H9 (cell line): ENCODE results near the gene MFSD1. TPM values are rescaled to one million over a fixed set of nuclear protein-coding genes. Genes with fewer than 3 reads are reported as not detected.

Experiments
- DNase-seq: peaks from one replicate; pipeline ENCODE4 v3.0.0-alpha.2; 2017
- H2AFZ ChIP-seq: one replicate; pipeline ENCODE4 v1.6.1; 2013; ENCODE audit warnings: mild to moderate bottlenecking, low read length, control low read depth, moderate library complexity
- H2AK5ac ChIP-seq: 2 replicates; pipeline ENCODE4 v1.6.1; 2013; ENCODE audit warnings: low read length, control low read depth, mixed read lengths; ENCODE audit not compliant: insufficient read length
- H2BK120ac ChIP-seq: one replicate; pipeline ENCODE4 v1.6.1; 2013; ENCODE audit warnings: low read depth, mild to moderate bottlenecking, low read length, control low read depth, inconsistent platforms; ENCODE audit not compliant: poor library complexity, severe bottlenecking
- H2BK12ac ChIP-seq: 2 replicates; pipeline ENCODE4 v1.6.1; 2013; ENCODE audit warnings: low read length, control low read depth, mixed read lengths, low read depth; ENCODE audit not compliant: insufficient read length
- H2BK15ac ChIP-seq: 2 replicates; pipeline ENCODE4 v1.6.1; 2013; ENCODE audit warnings: low read depth, low read length, control low read depth
- H2BK20ac ChIP-seq: one replicate; pipeline ENCODE4 v1.6.1; 2013; ENCODE audit warnings: low read depth, mild to moderate bottlenecking, low read length, control low read depth, inconsistent platforms; ENCODE audit not compliant: poor library complexity, severe bottlenecking
- H2BK5ac ChIP-seq: 2 replicates; pipeline ENCODE4 v1.6.1; 2013; ENCODE audit warnings: low read length, control low read depth, mixed read lengths; ENCODE audit not compliant: insufficient read length
- H3K14ac ChIP-seq: 2 replicates; pipeline ENCODE4 v1.6.1; 2013; ENCODE audit warnings: low read length, control low read depth; ENCODE audit not compliant: insufficient read depth
- H3K18ac ChIP-seq: 2 replicates; pipeline ENCODE4 v1.6.1; 2013; ENCODE audit warnings: low read depth, mild to moderate bottlenecking, mixed read lengths, low read length, control low read depth; ENCODE audit not compliant: insufficient read length
- H3K23ac ChIP-seq: 2 replicates; pipeline ENCODE4 v1.6.1; 2013; ENCODE audit warnings: low read length, control low read depth, mixed read lengths, low read depth; ENCODE audit not compliant: insufficient read length
- H3K23me2 ChIP-seq: 2 replicates; pipeline ENCODE4 v1.6.1; 2013; ENCODE audit warnings: low read depth, mild to moderate bottlenecking, mixed read lengths, low read length, control low read depth; ENCODE audit not compliant: insufficient read length, poor library complexity, severe bottlenecking
- H3K27ac ChIP-seq: 2 replicates; pipeline ENCODE4 v1.5.1; 2013; ENCODE audit warnings: low read length, control low read depth, mixed read lengths, low read depth; ENCODE audit not compliant: insufficient read length
- H3K27me3 ChIP-seq: 2 replicates; pipeline ENCODE4 v1.6.1; 2013; ENCODE audit warnings: low read length, control low read depth, inconsistent platforms; ENCODE audit not compliant: insufficient read depth
- H3K4ac ChIP-seq: 2 replicates; pipeline ENCODE4 v1.6.1; 2013; ENCODE audit warnings: low read depth, mild to moderate bottlenecking, control low read depth, inconsistent platforms, low read length, moderate library complexity
- H3K4me1 ChIP-seq: 2 replicates; pipeline ENCODE4 v1.6.1; 2013; ENCODE audit warnings: low read length, control low read depth, inconsistent platforms; ENCODE audit not compliant: insufficient read depth
- H3K4me2 ChIP-seq: 2 replicates; pipeline ENCODE4 v1.6.1; 2013; ENCODE audit warnings: low read length, control low read depth, mixed read lengths; ENCODE audit not compliant: insufficient read length, insufficient read depth
- H3K56ac ChIP-seq: 2 replicates; pipeline ENCODE4 v1.6.1; 2013; ENCODE audit warnings: low read depth, mild to moderate bottlenecking, mixed read lengths, low read length, control low read depth; ENCODE audit not compliant: insufficient read length
- H3K79me1 ChIP-seq: 2 replicates; pipeline ENCODE4 v1.6.1; 2013; ENCODE audit warnings: low read depth, mild to moderate bottlenecking, moderate library complexity, low read length, control low read depth, inconsistent platforms; ENCODE audit not compliant: insufficient read depth, poor library complexity, severe bottlenecking
- H3K79me2 ChIP-seq: 2 replicates; pipeline ENCODE4 v1.6.1; 2013; ENCODE audit warnings: low read length, control low read depth, inconsistent platforms; ENCODE audit not compliant: insufficient read depth
- H3K9ac ChIP-seq: 2 replicates; pipeline ENCODE4 v1.6.1; 2013; ENCODE audit warnings: low read length, control low read depth, mixed read lengths; ENCODE audit not compliant: insufficient read length; ENCODE audit errors: extremely low read depth
- H3K9me3 ChIP-seq: one replicate; pipeline ENCODE4 v1.6.1; 2013; ENCODE audit warnings: low read depth, low read length, inconsistent platforms; ENCODE audit not compliant: control insufficient read depth
- H3T11ph ChIP-seq: one replicate; pipeline ENCODE4 v1.6.1; 2013; ENCODE audit warnings: mild to moderate bottlenecking, low read length, control low read depth, inconsistent platforms
- H4K20me1 ChIP-seq: one replicate; pipeline ENCODE4 v1.6.1; 2013; ENCODE audit not compliant: control insufficient read depth, insufficient read length, insufficient read depth
- H4K5ac ChIP-seq: 2 replicates; pipeline ENCODE4 v1.6.1; 2013; ENCODE audit warnings: low read depth, mild to moderate bottlenecking, mixed read lengths, low read length, control low read depth; ENCODE audit not compliant: insufficient read length
- H4K8ac ChIP-seq: replicated peaks from 2 replicates; pipeline ENCODE4 v1.6.1; 2013; ENCODE audit warnings: low read length, control low read depth, mixed read lengths, low read depth; ENCODE audit not compliant: insufficient read length
- H4K91ac ChIP-seq: 2 replicates; pipeline ENCODE4 v1.6.1; 2013; ENCODE audit warnings: low read depth, mild to moderate bottlenecking, moderate library complexity, mixed read lengths, low read length, control low read depth; ENCODE audit not compliant: insufficient read length
- H3K27ac Mint-ChIP-seq, 3 experiments: 2 replicates in 2 of 3; 3 replicates in 1 of 3; pipeline ENCODE4 v1.8.0; 2020 to 2021; ENCODE audit warnings: mixed read lengths in 3 of 3, mild to moderate bottlenecking in 1 of 3, moderate library complexity in 1 of 3
- H3K27me3 Mint-ChIP-seq: 2 replicates; pipeline ENCODE4 v1.8.0; 2021; ENCODE audit warnings: low read depth, mild to moderate bottlenecking, moderate library complexity, mixed read lengths
- H3K36me3 Mint-ChIP-seq, 3 experiments: 2 replicates in 2 of 3; 3 replicates in 1 of 3; pipeline ENCODE4 v1.8.0; 2020 to 2021; ENCODE audit warnings: low read depth in 3 of 3, mixed read lengths in 3 of 3; ENCODE audit not compliant: insufficient read depth in 1 of 3
- H3K4me1 Mint-ChIP-seq, 2 experiments: 2 replicates each; pipeline ENCODE4 v1.8.0; 2020; ENCODE audit warnings: mixed read lengths in 2 of 2
- H3K4me3 Mint-ChIP-seq, 2 experiments: 2 replicates in 1 of 2; 3 replicates in 1 of 2; pipeline ENCODE4 v1.8.0; 2020 to 2021; ENCODE audit warnings: mild to moderate bottlenecking in 2 of 2, mixed read lengths in 2 of 2, moderate library complexity in 1 of 2
- H3K9me3 Mint-ChIP-seq, 2 experiments: 2 replicates in 1 of 2; 3 replicates in 1 of 2; pipeline ENCODE4 v1.8.0; 2020; ENCODE audit warnings: mild to moderate bottlenecking in 2 of 2, mixed read lengths in 2 of 2, moderate library complexity in 1 of 2
- CTCF ChIP-seq: fragments of 200-600 bp; sonication (generic); conservative IDR thresholded peaks from 3 replicates; pipeline ENCODE4 v1.8.0; 2021; ENCODE audit warnings: antibody characterized with exemption, mild to moderate bottlenecking
- WGBS: extraction: QIAGEN DNeasy Blood & Tissue Kit; methylation state at CpG from one replicate; pipeline ENCODE4 v1.1.7; 2013; ENCODE audit warnings: missing lambda C conversion rate, low lambda C conversion rate, mixed read lengths; ENCODE audit not compliant: insufficient read length; ENCODE audit errors: extremely low coverage; 5-methylcytosine and 5-hydroxymethylcytosine counted together
- total RNA-seq: library from RNA; stranded (reverse); gene quantifications from 2 replicates; pipeline ENCODE4 v1.2.1, GENCODE V29; 2021

Gene MFSD1
- total RNA-seq, 1 experiment from 2014 or later: 9.5 TPM

- Histone ChIP-seq H3K23me2 (no peaks in the 10 kb centered on the region), H3K79me2 (no peaks in the 10 kb centered on the region), H2AFZ (no peak overlapping the region), H3K4me1 (no peaks in the 10 kb centered on the region), H2BK120ac (no peak overlapping the region), H3K27me3 (no peaks in the 10 kb centered on the region), H4K5ac (no peak overlapping the region), H4K20me1 (no peaks in the 10 kb centered on the region), H2BK12ac (no peak overlapping the region), H4K91ac (no peak overlapping the region), H3K23ac (no peak overlapping the region), H2AK5ac (no peak overlapping the region), H2BK15ac (no peak overlapping the region), H3K9ac (no peak overlapping the region), H3K4me2 (no peak overlapping the region), H3T11ph (no peak overlapping the region), H3K4ac (no peak overlapping the region), H4K8ac (no peak overlapping the region), H2BK5ac (no peak overlapping the region), H3K79me1 (no peaks in the 10 kb centered on the region), H2BK20ac (no peak overlapping the region), H3K18ac (no peak overlapping the region), H3K56ac (no peak overlapping the region), H3K27ac (no peak overlapping the region), H3K9me3 (no peaks in the 10 kb centered on the region), H3K14ac (no peak overlapping the region)
- Mint-ChIP-seq H3K36me3 (no peaks in the 10 kb centered on the region), H3K9me3 (no peaks in the 10 kb centered on the region), H3K4me1 (no peaks in the 10 kb centered on the region), H3K27me3 (no peaks in the 10 kb centered on the region; the same call in 1 of the 2 replicates), H3K4me3 (no peak overlapping the region), H3K27ac (no peak overlapping the region)
- TF ChIP-seq CTCF: no peak
- no peak for DNase-seq
- WGBS: no CpG with 5 or more reads among the region's 2 CpGs
Measured at GRCh38 chr3:158863247-158863646, 61.4 kb downstream of the MFSD1 start.
